GM20000 (cell line): ENCODE measurements around the gene PNKP.

Experiments
- DNase-seq: peaks from one replicate; pipeline ENCODE4 v3.0.0; 2012; ENCODE audit warnings: low spot score
- TF ChIP-seq, protein P1 (sequence below): IDR thresholded peaks from 2 replicates; pipeline ENCODE4 v1.5.1; 2012; ENCODE audit warnings: mild to moderate bottlenecking, control low read depth; ENCODE audit errors: extremely low read depth, missing control alignments

Gene PNKP

DNA sequence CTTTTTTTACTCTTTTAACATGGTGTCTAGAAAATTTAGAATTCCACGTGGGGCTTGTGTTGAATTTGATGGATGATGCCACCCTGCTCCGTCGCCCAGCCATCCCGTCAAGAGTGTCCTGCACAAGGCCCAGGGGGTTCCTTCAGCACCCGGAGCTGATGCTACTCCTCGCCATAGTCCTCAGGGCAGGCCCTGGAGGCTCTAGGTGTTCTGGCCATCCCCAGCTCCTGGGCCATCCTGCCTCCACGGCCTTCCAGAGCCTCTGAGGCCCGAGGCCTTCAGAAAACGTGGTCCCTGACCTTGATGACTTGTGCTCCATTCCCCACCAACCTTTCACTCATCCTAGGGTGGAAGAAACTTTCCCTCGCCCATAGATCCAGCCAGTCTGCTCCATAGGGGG, 6.5 kb upstream of the PNKP start:
- DNase-seq: no peak
- TF ChIP-seq, protein P1, sequence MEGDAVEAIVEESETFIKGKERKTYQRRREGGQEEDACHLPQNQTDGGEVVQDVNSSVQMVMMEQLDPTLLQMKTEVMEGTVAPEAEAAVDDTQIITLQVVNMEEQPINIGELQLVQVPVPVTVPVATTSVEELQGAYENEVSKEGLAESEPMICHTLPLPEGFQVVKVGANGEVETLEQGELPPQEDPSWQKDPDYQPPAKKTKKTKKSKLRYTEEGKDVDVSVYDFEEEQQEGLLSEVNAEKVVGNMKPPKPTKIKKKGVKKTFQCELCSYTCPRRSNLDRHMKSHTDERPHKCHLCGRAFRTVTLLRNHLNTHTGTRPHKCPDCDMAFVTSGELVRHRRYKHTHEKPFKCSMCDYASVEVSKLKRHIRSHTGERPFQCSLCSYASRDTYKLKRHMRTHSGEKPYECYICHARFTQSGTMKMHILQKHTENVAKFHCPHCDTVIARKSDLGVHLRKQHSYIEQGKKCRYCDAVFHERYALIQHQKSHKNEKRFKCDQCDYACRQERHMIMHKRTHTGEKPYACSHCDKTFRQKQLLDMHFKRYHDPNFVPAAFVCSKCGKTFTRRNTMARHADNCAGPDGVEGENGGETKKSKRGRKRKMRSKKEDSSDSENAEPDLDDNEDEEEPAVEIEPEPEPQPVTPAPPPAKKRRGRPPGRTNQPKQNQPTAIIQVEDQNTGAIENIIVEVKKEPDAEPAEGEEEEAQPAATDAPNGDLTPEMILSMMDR: no peak

DNA sequence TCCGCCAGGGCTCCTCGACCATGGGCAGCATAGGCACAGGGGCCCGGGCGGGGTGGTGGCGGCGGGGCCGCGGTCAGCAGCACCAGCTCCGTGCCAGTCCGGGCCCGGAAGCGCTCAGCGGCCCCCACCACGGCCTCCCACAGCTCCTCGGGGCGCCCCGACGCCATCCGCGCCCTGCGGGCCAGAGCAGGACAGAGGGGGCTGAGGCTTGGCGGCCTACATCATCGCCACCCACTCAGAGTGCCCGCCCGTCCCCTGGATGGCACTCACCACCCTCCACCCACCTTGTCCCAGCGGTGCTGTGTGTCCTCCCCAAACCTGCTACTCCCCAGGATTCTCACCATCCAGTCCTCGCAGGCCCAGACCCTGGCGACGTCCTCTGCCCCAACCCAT, 5.7 kb upstream of the PNKP start:
- DNase-seq: no peak
- TF ChIP-seq, protein P1: no peak

DNA sequence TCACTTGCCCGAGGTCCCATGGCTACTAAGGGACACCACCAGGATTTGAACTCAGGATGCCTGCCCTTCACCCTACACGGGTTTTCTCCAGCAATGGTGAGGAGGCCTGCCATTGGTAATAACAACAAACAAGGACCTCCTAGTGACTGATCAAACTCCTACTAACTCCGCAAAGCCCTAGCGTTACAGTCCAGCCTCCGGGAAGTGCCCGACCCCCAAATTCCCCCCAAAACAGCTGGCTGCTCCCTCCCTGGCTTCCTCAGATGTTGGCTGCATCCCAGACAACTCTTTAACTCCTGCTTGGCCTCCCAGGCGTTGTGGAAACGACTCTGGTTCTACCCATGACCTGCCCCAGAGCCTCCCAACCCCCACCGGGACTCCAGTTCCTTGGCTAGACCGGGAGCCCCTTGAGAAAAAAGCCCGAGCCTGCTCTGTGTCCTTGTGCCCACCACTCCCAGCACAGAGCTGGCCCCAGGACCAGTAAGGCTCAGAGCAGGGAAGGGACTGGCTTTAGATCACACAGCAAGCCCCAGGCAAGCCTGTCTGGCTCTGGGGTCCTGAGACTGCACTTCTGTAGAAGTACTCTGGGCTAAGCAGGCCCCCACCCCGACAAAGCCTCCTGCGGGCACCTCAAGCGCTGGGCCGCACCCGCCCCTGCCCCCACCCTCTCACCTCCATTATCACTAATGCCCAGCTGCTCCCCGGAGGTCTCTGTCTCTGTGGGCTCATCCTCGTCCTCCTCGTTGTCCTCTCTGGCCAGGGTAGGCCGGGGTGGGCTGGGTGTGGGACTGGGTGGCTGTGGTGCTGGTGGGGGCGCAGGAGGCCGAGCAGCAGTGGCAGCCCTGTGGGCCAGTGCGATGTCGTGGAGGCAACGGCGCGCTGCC, 5.1 kb upstream of the PNKP start:
- DNase-seq: no peak
- TF ChIP-seq, protein P1: no peak

DNA sequence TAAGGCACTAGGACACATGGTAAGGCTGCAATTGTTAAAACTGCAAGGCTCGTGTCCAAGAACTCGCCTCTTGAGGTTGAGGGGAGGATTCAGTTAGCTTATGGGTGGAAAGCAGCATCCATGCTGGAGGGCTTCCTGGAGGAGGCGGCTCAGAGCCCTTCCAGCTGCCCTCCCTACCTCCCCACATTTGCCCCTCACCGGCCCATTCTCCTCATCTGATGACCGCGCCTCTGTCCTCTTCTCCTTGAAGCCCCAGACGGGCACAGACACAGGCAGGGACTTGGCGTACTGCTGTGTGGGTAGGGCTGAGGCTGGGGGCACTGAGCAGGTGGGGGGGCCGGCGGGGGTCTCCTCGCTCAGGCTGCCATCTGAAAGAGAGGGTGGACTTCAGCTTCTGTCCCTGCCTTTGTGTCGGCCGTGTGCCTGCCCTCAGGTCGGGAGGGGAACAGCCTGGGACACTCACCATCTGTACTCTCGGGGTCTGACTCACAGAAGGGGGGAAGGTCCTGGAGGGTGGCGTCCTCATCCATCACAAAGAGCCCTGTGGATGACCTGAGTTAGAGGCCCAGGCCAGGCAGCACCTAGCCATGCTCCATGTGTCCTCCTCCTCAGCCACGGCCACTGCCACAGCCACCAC, 4.1 kb upstream of the PNKP start:
- no peak for DNase-seq
- TF ChIP-seq, protein P1: no peak

DNA sequence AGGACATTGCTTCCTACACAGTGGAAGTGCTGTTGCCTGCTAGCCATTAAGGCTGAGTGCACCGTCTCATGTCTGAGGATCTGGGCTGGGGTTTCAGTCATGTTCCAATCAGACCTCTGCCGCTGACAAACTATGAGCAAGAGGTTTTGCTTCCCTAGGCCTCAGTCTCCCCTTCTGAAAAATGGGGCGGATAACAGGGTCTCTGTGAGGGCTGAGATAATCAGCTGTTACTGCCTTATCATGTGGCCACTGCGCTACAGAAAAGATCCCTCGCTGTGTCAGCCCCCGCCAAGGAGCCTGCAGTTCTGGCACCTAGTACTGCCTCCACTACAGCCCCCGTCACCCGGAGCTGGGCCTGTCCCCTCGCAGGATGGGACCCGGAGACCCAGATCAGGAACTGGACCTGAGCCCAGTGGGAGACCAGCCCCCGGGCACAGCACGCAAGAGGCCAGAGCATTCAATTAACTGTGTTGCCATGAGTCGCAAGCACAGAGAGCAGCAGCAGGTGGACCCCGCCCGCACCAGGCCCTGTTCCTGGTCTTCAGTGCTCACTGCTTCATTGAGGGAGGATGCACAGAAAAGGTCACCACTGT, 3.0 kb upstream of the PNKP start:
- no peak for DNase-seq
- TF ChIP-seq, protein P1: no peak

DNA sequence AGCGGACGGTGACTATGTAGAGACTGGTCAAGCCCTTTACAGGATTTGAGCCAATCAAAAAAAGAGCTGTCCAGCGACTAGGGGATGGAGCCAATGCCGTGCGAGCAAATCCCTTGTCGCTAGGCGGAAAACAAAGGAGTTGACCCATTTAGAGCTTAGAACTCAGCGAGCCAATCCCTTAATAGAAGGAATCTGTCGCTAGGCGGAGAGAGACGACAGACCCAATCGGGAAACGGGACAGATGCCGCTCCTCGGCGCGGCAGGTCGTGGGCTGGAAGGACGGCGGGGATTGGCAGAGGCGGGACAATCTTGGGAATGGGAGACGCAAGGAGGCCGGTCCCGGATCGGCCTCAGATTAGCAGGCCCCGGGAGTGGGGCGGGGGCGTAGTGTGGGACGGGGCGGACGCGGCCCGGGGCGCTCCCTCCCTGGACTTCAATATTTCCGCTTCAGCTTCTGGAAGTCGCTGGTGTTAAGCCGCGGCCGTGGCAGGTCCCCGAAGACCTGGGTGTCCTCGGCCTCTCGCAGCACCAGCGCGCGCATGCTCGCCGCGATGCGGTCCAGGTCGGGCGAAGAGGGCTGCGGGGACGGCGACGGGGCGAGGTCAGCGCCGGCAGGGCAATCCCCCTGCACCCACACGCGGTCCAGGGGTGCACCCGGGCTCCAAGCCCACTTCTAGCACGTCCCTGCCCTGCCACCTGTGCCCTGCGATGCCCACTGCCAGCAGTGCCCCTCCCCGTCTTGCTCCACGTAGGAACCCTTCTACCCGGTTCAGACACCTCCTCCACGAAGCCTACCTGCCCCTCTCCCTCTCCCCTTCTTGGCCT, 2.3 kb upstream of the PNKP start:
- DNase-seq: peak; percentile 93
- TF ChIP-seq, protein P1: no peak

DNA sequence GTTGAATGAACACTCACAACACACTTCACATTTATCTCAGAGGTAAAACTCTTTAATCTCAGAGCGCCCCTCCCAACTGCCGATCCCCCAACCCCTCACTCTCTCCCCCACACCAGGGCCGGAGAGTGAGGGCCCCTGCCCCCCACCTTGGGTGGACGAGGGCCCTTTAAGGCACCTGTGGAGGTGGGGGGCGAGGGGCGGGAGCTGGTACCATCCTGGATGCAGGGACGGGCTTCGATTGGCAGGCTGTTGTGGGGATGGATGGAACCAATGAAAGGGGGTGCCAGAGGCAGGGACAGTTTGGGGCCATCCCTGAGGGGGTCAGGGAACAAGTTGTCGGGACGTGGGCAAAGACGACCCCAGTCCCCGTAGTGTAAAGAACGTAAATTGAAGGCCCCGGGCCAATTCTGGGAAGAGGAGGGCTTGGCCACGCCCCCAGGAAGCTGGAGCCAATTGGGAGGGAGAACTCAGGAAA, 1.7 kb upstream of the PNKP start:
- DNase-seq: no peak
- TF ChIP-seq, protein P1: no peak
